Measurements from ENCODE around the gene KLF9.

Gene KLF9

GRCh38 chr9:70421272-70422180, 7.1 kb upstream of the KLF9 start:
- DNase-seq, result peak; percentile 45

- DNase-seq, result peak; percentile 25
Observed at GRCh38 chr9:70420441-70421271, 6.2 kb upstream of the KLF9 start.

- DNase-seq, result peak; percentile 82
Observed at GRCh38 chr9:70419556-70420440, 5.3 kb upstream of the KLF9 start.

GRCh38 chr9:70418822-70419555, 4.5 kb upstream of the KLF9 start:
- DNase-seq, result peak; percentile 65

- no peak for DNase-seq
Observed at GRCh38 chr9:70415476-70415875, 1.0 kb upstream of the KLF9 start.

- DNase-seq, result no peak
Observed at GRCh38 chr9:70415041-70415440, 584 bp upstream of the KLF9 start.

- DNase-seq, result peak; percentile 63
Observed at GRCh38 chr9:70413464-70413798, 1.0 kb downstream of the KLF9 start.

GRCh38 chr9:70412832-70413463, 1.5 kb downstream of the KLF9 start:
- peak; percentile 25 for DNase-seq

GRCh38 chr9:70411930-70412831, 2.3 kb downstream of the KLF9 start:
- peak; percentile 62 for DNase-seq

- DNase-seq, result no peak
Observed at GRCh38 chr9:70411121-70411929, 3.1 kb downstream of the KLF9 start.

- no peak for DNase-seq
Observed at GRCh38 chr9:70410368-70410767, 4.1 kb downstream of the KLF9 start.

- DNase-seq, result no peak
Observed at GRCh38 chr9:70409800-70410199, 4.7 kb downstream of the KLF9 start.

- no peak for DNase-seq
Observed at GRCh38 chr9:70409280-70409679, 5.2 kb downstream of the KLF9 start.

- no peak for DNase-seq
Observed at GRCh38 chr9:70408393-70409040, 5.9 kb downstream of the KLF9 start.

GRCh38 chr9:70407081-70407503, 7.4 kb downstream of the KLF9 start:
- no peak for DNase-seq

- no peak for DNase-seq
Observed at GRCh38 chr9:70406434-70406862, 8.0 kb downstream of the KLF9 start.

GRCh38 chr9:70405808-70406433, 8.5 kb downstream of the KLF9 start:
- no peak for DNase-seq

- no peak for DNase-seq
Observed at GRCh38 chr9:70404261-70404660, 10.2 kb downstream of the KLF9 start.
